Colon (tissue), 2 donors: Measurements from ENCODE around the gene RBM15B.

ENCODE experiments used
- FAIRE-seq: peaks from 2 replicates; lab custom pipeline; 2012; peaks lifted over from hg19 to GRCh38; lab: Jason Lieb, UNC
- donor health status: control.
- donor health status: control.

RBM15B gene

DNA sequence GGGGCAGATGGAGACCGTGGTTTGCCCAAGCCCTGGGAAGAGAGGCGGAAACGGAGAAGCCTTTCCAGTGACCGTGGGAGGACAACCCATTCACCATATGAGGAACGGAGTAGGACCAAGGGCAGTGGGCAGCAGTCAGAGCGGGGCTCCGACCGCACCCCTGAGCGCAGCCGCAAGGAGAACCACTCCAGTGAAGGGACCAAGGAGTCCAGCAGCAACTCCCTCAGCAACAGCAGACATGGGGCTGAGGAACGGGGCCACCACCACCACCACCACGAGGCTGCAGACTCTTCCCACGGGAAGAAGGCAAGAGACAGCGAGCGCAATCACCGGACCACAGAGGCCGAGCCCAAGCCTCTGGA lies 2.0 kb downstream of the RBM15B start:
- no peak for FAIRE-seq

- FAIRE-seq = no peak
Measured at GRCh38 chr3:51393564-51393963, 2.5 kb downstream of the RBM15B start.

DNA sequence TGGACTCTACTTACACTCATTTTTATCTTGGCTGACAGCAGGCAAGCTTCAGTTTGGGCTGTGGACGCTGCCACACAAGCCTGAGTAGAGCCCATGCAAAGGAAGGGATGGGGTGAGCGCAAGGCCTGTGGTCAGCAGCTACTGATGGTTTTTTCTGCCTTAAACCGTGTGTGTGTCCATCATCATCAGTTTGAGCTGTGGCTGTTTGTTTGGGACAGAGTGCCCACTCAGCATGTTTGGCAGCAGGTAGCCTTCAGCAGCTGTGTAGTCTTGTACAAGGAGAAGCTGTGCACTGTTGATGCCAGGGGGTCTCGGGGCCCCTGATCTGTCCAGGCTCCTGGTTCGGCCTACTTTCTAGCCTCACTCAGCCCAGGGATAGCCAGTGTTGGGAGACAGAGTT lies 3.5 kb downstream of the RBM15B start:
- FAIRE-seq = no peak

- no peak for FAIRE-seq
Measured at GRCh38 chr3:51395493-51396213, 4.6 kb downstream of the RBM15B start.

DNA sequence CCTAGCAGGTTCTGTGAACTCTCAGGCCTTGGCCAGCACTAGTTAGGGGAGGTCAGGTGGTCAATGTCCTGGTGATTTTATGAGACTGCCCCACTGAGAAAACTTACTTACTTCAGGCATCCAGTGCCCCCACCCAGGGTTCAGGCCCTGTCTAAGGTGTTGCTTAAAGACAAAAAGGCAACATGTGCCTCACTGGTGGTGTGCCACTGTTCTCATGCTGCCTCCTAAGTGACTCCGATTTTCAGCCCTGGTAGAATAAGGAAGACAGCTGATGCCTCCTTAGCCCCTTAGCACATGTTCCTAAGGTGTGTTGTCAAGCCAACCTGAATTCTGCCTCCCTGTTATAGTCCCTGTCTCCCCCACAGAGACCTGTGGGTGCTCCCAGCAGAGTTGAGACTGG lies 5.3 kb downstream of the RBM15B start:
- FAIRE-seq = no peak

DNA sequence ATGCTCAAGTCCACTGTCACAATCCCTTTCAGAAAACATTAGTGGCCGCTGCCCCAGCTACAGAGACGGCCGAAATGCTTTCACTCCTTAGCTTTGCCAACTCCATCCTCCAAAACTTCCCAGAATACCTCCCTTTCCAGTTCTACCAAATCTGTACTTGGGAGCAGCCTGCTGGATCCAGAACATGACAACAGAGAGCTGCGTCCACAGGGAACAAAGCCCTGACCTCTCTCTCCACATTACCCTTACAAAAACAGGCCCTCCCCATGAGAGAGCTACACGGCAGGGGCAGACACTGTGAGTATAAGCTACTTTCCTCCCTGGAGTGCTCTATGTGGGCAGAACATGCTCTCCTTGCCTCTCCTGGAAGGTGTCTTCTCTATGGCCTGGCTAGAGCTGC lies 6.3 kb downstream of the RBM15B start:
- FAIRE-seq = no peak

GRCh38 chr3:51398595-51399310 lies 7.7 kb downstream of the RBM15B start:
- FAIRE-seq = no peak

GRCh38 chr3:51400166-51400565 lies 9.1 kb downstream of the RBM15B start:
- no peak for FAIRE-seq

GRCh38 chr3:51401735-51402134 lies 10.7 kb downstream of the RBM15B start:
- no peak for FAIRE-seq

GRCh38 chr3:51403675-51404074 lies 12.6 kb downstream of the RBM15B start:
- FAIRE-seq = no peak

DNA sequence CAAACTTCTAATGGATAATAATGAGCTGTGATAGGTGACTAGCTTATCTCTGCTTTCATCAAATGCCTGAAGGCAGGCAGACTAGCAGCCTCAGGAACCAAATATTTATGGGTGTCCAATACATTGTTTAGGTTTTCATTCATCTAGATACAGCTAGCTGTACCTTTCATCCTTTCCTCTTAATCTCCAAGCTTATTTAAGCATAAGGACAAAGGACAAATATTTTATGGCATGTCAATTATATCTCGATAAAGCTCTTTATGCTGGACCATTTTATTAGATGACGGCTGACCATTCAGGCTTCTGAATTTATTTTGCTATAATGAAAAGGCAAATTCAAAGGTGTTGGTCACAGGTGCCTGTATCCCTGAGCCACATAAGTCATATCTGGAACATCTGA lies 16.9 kb downstream of the RBM15B start:
- FAIRE-seq = no peak

DNA sequence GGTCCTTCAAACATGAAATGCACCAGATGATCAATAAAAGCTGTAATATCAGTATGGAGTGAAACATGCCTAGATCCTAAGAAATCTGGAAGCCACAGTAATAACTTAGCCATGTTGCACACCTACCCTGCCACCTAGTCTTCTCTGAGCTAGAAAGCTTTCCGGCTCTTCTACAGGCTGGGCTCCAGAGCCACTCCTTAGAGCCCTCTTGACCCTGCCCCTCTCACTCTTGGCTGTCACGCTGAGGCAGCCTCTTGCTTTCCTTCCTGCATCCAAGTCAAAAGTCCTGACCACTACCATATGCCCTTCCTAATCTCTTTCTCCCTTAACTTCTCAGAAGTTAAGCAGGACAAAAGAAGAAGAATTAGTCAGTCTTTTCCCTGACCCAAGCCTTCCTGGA lies 17.7 kb downstream of the RBM15B start:
- FAIRE-seq = no peak

- FAIRE-seq = no peak
Measured at GRCh38 chr3:51422211-51422610, 31.1 kb downstream of the RBM15B start.

- no peak for FAIRE-seq
Measured at GRCh38 chr3:51426921-51427320, 35.8 kb downstream of the RBM15B start.

DNA sequence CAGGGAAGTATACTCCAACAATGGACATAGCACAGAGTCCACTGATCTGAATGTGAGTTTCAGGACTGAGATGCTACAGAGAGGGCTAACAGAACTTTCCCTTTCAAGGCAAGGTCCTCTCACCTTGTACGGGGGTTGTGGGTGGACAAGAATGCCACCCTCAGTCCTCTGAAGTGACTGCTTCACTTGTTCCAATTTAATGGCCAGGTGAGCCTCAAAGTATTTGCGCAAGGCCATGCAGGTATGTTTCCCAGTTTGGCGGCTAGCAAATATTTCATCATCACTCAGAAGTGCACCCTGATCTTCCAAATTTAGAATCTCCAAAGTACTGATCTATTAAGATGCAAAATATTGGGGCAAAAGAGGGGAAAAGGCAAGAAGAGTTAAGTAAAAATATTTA lies 38.1 kb downstream of the RBM15B start:
- FAIRE-seq = no peak

- no peak for FAIRE-seq
Measured at GRCh38 chr3:51434110-51434509, 43.0 kb downstream of the RBM15B start.

DNA sequence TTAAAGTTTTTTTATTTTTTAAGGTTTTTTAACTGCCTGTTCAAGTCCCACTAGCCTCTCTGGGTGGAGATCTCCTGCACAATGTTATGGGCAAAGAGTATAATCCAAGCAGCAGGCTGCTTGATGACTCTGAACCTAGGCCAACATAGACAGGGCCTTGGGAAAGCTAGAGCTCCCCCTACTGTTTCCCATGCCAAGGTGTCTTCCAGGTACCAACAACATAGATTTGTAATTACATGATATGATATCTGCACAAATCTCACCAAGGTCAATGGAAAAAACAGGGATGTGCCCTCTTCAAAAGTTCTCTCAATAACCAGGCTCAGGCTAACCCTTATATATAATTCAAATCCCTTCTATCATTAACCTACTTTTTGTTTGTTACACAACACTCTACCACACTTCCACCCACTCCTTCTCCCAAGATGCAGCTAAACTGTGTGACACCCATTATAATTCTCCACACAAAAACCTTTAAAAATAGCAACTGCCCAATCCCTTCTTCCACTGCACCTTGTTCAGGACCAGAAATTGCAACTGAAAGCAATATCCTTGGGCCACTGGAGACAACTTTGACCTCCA lies 43.8 kb downstream of the RBM15B start:
- FAIRE-seq = no peak

DNA sequence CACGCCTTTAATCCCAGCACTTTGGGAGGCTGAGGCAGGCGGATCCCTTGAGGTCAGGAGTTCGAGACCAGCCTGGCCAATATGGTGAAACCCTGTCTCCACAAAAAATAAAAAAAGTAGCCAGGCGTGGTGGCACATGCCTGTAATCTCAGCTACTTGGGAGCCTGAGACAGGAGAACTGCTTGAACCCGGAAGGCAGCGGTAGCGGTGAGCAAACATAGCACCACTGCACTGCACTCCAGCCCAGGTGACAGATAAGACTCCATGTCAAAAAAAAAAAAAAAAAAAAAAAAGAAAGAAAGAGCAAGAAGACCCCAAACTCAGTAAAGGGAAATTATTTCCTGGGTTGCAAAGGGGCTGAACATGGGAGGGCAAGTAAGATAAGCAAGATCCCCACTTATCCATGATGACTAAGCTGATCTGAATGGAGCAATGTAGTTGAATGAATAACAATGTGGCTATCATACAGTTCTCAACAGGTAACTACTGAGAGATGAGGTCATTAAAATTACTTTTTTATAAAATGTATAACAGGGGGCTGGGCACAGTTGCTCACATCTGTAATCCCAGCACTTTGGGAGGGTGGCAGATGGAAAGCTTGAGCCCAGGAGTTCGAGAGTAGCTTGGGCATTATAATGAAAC lies 46.0 kb downstream of the RBM15B start:
- FAIRE-seq = no peak

DNA sequence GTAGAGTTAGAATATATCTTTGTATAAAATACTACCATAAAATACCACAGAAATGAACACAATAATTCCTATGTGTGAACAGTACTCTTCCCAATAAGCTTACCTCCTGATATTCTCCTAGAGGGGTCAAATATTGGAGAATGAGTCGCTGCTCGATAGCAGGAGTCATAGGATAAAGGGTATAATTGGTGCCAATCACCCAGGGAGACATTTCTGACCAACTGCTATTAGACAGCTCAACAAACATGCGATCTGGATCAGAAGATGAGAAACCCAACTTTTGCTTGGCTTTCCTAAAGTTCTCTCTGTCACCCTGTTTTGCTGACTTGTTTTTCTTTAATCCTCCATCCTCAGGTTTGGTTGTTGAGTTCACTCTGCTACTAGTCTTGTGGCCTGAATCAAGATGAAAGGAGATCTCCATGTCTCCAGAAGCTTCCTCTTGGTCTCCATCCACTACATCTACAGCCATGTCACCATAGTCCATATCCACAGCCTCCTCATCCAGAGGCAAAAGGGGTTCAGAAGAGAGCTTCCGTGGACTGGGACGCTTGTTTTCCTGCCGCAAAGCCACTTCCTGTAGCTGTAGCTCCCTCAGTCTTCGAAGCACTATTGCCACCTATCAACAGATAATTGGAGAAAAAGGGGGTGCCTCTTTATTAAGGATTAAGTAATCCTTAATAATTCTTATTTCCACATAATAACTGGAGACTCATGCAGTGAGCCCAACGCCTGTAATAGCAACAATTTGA lies 50.4 kb downstream of the RBM15B start:
- FAIRE-seq = no peak

DNA sequence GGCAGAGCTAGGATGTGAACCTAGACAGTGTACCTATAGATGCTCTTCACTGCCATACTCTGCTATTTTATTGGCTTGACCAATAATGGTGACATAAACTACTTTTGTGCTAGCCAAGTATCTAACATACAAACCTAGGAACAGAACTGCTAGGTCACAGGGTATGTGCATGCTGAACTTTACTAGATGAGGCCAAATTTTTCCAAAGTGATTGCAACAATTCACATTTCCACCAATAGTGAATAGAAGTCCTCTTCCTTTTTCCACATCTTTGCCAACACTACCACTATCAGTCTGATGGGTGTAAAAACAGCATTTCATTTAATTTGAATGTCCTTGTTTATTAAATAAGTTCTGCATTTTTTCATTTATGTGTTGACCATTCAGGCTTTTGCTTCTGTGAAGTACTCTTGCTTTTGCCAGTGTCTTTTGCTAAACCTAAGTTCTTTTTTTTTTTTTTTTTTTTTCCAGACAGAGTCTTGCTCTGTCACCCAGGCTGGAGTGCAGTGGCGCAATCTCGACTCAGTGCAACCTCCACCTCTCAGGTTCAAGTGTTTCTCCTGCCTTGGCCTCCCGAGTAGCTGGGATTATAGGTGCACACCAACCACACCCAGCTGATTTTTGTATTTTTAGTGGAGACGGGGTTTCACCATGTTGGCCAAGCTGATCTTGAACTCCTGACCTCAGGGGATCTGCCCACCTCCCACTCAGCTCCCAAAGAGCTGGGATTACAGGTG lies 54.6 kb downstream of the RBM15B start:
- FAIRE-seq = no peak
